ENCODE data around the gene CERT1.
A peak's percentile ranks its signal among the peaks of the same experiment; 100 is the strongest.
"Not testable (repeated sequence)": the region's sequence is repeated elsewhere in the genome, so short reads cannot be mapped to it uniquely, and the experiment has no call there.

CERT1 gene, protein sequence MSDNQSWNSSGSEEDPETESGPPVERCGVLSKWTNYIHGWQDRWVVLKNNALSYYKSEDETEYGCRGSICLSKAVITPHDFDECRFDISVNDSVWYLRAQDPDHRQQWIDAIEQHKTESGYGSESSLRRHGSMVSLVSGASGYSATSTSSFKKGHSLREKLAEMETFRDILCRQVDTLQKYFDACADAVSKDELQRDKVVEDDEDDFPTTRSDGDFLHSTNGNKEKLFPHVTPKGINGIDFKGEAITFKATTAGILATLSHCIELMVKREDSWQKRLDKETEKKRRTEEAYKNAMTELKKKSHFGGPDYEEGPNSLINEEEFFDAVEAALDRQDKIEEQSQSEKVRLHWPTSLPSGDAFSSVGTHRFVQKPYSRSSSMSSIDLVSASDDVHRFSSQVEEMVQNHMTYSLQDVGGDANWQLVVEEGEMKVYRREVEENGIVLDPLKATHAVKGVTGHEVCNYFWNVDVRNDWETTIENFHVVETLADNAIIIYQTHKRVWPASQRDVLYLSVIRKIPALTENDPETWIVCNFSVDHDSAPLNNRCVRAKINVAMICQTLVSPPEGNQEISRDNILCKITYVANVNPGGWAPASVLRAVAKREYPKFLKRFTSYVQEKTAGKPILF

DNA sequence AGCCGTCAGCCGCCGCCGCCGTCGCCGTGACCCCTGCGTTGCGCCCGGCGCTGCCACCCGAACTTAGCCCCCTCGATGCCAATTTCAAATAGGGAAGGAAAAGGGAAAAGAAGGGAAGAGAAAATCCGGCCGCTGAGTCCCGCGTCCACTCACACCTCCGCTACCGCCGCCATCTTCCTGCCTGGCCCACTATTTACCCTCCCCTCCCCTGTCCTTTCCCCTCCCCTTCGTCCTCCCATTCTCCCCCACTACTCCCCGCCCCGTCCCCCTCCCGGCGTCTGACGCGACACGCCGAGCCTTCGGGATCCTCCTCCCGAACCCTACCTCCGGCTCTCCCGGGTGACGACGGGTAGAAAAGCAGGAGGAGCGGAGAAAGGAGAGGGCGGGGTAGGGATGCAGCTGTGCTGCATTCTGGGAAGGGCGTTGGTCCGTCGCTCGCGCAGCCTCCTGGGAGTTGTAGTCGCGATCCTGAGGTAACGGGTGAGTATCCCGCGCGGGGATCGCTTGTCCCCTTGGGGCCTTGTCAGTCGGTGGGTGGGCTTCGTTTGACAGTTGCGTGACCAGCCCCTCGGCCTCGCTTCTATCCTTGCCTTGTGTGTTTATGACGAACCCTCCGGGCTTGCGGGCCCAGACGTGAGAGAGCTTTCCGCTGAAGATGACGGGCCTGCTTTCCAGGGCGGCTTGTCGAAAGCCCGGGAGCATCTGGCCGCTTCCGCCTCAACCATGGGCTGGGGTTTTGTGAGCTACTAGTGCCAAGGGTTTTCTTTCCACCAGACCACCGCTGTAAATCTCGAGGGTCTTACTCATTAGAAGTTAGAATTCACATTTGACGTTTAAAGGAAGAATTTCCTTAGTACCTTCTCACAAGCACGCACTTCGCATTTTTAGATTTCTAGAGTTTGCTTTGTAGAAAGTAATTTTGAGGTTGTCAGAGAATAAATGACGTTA is at the start of gene CERT1, which contains the start of gene POLK:
CERT1 (minus strand) TSS at position 195 of the 948 bp plus-strand sequence. CDS start 422 bp downstream, outside the sequence.
POLK (plus strand) TSS at position 457 of the 948 bp plus-strand sequence.
- DNase-seq (ENCODE audit: low spot score), result peak; percentile 99

DNA sequence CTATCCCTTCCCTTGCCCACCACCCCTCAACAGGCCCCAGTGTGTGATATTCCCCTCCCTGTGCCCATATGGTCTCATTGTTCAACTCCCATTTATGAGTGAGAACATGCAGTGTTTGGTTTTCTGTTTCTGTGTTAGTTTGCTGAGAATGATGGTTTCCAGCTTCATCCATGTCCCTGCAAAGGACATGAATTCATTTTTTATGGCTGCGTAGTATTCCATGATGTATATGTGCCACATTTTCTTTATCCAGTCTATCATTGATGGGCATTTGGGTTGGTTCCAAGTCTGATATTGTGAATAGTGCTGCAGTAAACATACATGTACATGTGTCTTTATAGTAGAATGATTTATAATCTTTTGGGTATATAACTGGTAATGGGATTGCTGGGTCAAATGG is 49.2 kb upstream of the CERT1 start:
- DNase-seq (ENCODE audit: low spot score), result not testable (repeated sequence)

DNA sequence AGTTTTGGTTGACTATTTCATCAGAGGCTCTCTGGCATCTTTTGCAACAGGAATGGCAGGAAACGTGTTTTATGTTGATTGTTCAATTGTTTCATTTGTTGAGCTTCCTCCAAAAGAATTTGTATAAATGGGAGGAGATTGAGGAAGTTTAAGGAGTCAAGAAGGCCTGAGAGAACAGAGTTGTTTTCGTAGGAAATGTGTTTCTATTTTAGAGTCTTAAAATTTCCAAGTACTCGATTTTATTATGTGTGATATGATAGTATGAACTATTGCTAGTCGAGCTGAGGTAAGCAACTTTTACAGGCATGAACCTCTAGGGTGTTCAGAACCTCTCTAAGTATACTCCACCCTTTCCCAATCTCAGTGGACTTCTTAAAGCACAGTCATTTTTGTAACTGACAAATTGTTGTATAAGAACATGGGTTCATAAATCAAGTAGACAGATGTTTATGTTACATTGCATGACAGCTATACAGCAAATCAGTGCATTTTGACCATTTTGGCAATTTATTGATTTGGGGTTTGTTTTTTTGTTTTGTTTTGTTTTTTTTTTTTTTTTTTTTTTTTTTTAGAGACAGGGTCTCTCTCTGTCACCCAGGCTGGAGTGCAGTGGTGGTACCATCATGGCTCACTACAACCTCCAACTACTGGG is 47.7 kb upstream of the CERT1 start:
- no peak for DNase-seq (ENCODE audit: low spot score)

DNA sequence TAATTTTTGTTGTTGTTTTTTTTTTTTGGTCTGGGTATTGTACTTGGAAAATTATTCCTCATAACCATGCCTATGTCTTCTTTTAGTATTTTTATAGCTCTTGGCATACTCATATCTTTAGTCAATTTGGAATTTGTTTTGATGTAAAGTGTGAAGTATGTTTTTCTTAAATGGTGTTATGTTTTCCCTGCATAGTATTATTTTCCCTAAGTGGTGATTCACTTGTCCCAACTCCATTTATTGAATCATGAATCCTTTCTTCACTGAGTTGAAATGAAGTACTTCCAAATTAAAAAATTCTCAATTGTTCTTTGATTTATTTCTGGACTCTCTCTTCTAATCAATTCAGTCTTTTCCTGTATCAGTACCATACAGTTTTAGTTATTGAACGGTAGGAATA is 46.8 kb upstream of the CERT1 start:
- no peak for DNase-seq (ENCODE audit: low spot score)

DNA sequence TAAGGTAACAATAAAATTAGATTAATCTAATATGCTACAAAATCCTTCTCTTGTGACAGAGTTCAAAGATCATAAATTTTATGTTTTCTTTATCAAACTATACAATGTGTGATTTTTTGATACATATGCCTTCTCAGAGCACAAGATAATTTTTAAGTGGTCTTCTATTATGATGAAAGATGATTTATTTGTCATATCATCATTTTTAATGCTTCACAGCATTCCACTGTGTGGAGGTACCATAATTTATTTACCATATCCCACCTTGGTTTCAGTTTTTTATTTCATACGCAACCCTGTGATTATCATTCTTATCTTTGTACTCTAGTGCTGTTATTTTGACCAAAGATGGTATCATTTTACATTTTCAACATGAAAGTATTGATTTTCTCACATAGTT is 41.9 kb upstream of the CERT1 start:
- DNase-seq (ENCODE audit: low spot score), result no peak

DNA sequence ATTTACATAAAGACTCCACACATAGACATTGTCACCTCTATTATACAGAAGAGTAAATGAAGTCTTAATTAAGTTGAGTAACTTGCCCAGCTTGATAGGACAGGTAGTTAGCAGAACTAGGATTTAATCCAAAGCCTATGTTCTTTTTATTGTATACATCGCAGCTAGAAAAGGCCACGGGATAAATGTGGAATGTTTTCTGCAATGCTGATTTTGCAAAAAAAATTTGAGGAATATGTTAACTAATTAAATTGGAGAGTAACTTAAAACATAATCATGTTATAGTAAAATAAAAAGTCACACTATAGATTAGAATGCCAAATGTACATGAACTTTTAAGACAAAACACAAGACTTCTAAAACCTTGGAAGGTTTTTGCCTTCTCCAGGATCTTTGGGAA is 41.3 kb upstream of the CERT1 start:
- DNase-seq (ENCODE audit: low spot score), result no peak

DNA sequence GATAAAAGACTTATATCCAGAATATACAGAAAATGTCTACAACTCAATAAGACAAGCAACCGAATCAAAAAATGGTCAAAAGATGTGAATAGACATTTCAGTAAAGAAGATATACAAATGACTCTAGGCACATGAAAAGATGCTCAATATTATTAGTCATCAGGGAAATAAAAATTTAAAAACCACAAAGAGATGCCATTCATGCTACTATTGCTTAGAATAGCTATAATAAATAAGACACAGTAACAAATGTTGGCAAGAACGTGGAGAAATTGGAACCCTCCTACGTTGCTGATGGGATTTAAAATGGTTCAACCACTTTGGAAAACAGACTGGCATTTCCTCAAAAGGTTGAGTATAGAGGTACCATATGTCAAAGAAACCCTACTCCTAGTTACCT is 40.0 kb upstream of the CERT1 start:
- no peak for DNase-seq (ENCODE audit: low spot score)

DNA sequence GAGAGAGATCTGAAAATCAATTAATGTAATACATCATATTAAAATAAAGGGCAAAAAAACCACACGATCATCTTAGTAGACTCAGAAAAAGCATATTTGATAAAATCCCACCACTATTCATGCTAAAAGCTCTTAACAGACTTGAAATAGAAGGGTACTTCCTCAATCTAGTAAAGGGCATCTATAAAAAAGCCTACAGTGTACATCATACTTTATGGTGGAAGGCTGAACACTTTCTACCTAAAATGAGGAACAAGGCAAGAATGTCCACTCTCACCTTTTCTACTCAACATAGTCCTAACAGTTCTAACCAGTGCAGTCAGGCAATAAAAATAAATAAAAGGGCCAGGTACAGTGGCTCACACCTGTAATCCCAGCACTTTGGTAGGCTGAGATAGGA is 39.2 kb upstream of the CERT1 start:
- no peak for DNase-seq (ENCODE audit: low spot score)

DNA sequence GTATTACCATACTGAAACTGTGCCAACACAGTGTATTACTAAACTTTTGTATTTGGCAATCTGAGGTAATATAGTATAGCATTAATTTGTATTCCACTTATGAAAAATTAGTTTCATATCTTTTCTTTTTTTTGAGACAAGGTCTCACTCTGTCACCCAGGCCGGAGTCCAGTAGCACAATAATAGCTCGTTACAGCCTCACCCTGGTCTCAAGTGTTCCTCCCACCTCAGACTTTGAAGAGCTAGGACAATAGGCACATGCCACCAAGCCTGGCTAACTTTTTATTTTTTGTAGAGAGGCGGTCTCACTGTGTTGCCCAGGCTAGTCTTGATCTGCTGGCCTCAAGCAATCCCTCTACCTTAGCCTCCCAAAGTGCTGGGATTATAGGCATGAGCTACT is 36.4 kb upstream of the CERT1 start:
- no peak for DNase-seq (ENCODE audit: low spot score)

DNA sequence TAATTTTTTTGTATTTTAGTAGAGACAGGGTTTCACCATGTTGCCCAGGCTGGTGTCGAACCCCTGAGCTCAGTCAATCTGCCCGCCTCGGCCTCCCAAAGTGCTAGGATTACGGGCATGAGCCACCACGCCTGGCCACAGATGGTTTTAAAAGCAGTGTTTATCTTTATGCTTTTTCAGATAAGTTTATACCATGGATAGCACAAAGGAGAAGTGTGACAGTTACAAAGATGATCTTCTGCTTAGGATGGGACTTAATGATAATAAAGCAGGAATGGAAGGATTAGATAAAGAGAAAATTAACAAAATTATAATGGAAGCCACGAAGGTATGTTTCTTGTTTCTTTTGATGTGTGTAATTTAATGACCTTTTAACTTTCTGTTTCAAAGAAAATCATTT is 35.4 kb upstream of the CERT1 start:
- no peak for DNase-seq (ENCODE audit: low spot score)

DNA sequence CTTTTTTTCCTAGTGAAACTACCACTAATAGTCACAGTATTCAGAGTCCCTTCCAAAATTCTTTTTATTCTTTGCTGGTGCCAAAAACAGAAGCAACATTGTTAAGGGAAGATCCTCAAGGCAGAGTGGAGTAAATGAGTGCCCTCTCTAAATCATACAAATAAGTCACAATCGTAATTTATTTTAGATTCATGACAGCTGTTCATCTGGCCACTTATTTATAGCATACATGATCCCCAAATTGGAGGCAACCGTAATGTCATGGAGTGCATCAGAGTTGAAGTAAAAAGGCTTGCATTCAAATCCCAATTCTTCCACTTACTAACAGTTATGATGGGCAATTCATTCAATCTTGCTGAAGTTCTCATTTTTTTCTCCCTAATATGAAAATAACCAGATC is 33.7 kb upstream of the CERT1 start:
- no peak for DNase-seq (ENCODE audit: low spot score)

DNA sequence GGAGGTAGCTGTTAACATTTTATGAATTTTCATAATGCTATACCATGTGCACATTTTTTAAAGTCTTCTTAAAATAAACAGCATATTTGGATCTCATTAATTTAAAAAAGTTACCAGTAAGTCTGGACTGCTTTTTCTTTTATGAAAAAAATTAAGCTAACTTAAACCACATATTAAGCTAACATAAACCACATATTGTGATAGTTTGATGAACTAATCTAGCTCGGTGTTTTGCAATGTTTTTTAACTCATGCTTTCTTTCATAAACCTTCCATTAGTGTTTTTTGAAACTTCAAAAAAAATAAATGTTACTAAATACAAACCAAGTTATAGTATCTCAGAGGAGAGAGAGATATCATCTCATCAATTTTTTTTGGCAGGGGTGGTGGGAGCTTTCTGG is 26.8 kb upstream of the CERT1 start:
- no peak for DNase-seq (ENCODE audit: low spot score)

DNA sequence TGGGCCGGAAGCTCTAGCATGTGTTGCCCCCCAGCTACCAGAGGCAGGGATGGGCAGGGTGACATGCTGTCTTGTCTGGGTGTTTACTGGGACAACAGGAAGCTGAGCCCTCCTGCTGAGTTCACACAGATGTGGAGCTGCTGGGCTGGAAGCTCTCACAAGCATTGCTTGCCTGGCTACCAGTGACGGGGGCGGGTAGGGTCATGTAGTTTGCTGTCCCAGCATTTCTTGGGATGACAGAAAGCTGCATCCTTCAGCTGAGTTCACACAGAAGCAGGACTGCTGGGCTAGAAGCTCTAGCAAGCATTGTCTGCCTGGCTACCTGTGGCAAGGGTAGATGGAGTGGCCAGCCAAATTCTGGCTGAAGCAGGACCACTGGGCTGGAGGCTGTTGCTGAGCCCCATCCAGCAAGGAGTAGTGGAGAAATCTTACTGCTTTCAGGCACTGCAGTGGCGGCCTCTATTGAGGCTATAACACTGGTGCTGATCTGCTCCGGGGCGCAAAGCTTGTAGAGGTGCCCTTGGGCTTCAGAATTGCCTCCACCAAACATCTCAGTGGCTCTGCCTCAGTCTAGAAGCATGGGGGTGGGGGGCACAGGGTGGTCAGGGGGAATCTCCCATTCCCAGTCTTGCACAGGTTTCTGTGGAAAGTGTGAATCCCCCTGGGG is 25.4 kb upstream of the CERT1 start:
- DNase-seq (ENCODE audit: low spot score), result no peak

DNA sequence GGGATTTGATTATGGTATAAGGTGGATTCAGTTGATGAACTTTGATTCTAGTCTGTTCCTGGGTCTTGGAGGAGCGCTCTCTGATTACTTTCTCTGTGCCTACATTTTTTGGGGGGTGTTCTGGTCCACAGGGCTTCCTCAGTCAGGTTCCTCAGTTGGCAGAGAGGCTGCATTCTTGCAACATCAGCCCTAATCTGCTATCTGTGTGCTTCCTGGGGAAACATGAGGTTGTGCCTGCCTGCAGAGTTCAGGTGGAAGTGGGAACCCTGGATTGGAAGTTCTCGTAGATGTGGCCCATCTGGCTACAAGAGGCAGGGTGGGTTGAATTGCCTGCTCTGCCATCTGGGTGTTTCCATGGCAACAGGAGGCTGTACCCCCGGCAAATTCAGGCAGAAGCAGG is 24.7 kb upstream of the CERT1 start:
- DNase-seq (ENCODE audit: low spot score), result no peak

DNA sequence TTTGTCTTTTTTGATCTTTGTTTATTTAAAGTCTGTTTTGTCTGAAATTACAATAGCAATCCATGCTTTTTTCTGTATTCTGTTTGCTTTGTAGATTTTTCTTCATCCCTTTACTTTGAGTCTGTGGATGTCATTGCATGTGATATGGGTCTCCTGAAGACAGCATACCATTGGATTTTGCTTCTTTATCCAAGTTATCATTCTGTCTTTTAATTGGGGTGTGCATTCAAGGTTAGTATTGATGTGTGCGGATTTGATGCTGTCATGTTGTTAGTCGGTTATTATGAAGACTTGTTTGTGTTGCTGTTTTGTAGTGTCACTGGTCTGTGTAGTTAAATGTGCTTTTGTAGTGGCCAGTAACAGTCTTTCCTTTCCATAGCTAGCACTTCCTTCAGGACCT is 23.3 kb upstream of the CERT1 start:
- DNase-seq (ENCODE audit: low spot score), result no peak

DNA sequence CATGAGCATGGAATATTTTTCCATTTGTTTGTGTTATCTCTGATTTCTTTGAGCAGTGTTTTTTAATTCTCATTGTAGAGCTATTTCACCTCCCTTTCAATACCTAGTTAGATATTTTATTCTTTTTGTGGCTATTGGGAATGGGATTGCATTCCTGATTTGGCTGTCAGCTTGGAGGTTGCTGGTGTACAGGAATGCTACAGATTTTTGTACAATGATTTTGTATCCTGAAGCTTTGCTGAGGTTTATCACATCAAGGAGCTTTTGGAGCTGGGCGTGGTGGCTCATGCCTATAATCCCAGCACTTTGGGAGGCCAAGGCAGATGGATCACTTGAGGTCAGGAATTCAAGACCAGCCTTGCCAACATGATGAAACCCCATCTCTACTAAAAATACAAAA is 22.3 kb upstream of the CERT1 start:
- DNase-seq (ENCODE audit: low spot score), result not testable (repeated sequence)

DNA sequence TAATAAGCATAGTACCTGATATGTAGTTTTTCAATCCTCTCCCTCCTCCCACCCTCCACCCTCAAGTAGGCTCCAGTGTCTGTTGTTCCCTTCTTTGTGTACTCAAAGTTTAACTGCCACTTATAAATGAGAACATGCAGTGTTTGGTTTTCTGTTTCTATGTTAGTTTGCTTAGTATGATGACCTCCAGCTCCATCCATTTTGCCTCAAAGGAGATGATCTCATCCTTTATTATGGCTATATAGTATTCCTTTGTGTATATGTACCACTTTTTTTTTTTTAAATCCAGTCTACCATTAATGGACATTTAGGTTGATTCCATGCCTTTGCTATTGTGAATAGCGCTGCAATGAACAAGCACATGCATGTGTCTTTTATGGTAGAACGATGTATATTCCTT is 20.8 kb upstream of the CERT1 start:
- no peak for DNase-seq (ENCODE audit: low spot score)

DNA sequence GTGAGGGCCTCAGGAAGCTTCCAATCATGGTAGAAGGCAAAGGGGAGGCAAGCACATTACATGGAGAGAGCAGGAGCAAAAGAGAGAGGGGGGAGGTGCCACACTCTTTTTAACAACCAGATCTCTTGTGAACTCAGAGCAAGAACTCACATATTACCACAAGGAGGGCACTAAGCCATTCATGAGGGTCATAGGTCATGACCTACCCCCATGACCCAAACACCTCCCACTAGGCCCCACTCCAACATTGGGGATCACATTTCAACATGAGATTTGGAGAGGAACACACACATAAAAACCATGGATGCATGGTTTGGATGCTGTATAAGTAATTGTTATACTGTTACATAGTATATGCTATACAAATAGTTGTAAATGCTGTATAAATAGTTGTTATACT is 17.8 kb upstream of the CERT1 start:
- DNase-seq (ENCODE audit: low spot score), result no peak

DNA sequence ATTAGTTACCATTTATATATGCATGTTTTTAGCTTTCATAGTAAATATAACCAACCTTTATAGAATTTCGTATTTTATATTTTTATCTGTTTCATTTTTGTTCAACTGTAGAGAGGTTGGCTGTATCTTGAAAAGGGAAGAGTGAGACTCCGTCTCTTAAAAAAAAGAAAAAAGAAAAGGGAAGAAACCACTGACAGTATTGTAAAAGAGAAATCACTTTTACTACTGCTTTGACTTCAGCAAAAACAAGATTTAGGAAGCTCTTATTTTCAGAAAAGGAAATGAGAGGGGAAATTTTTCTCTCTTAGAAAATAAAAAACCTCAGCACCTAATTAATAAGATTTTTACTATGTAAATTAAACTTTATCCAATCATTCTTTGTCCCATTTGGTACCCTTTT is 14.6 kb upstream of the CERT1 start:
- DNase-seq (ENCODE audit: low spot score), result no peak

DNA sequence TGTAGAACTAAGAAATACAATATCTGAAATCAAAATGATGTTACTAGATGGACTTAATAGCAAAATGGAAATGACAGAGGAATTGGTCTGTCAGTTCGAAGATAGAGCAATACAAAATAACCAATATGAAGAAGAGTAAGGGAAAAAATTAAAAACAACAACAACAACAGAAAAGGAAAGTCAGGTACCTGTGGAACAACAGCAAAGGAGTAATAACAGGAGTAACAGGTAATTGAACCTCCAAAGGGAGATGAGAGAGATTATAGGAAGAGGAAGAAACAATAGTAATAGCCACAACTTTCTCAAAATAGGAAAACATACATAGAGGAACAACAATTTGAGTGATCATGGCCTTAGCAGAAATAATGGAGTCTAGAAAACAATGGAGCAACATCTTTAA is 13.9 kb upstream of the CERT1 start:
- DNase-seq (ENCODE audit: low spot score), result no peak

DNA sequence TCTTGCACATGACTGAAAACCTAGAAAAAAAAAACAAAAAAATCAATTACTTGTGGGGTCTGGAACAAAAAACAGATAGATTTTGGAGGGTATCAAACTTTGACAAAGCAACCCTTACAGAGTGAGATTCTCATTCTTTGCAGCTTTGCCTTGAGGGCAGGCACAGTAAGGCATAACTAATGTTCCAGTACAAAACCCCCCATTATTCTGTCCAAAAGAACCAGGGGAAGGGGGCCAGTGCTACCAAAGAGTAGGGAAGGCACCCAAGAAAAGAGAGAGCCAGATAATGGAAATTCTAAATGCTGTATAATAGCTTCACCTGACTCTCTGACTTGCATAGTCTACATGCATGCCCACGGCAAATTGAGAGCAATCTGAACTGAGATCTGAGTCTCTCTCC is 13.2 kb upstream of the CERT1 start:
- no peak for DNase-seq (ENCODE audit: low spot score)

DNA sequence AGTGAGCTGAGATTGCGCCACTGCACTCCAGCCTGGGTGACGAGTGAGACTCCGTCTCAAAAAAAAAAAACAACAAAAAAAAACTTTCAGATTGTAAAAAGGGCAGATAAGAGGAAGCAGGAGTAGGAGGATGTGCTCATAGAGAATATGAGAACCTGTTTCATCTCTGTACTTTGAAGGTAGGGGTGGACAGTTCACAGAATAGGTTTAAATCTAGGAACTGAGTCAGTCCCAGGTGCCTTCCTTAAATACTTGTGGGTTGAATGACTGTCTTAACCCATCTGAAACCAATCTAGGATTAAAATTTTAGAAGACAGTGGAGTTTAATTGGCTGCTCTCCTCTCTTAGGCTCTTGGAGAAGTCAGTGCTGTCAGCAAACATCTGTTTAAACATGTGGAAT is 12.6 kb upstream of the CERT1 start:
- DNase-seq (ENCODE audit: low spot score), result no peak

Measured in Ammon's horn (tissue), 1 donor.